Measurements from ENCODE around the gene ASPN. TPM values are rescaled to one million over a fixed set of nuclear protein-coding genes. Genes with fewer than 3 reads are reported as not detected.
A peak's percentile ranks its signal among the peaks of the same experiment; 100 is the strongest.

The ASPN gene
- total and polyA plus RNA-seq, 2 experiments from 2014 or later, result 14.0 to 35.3 TPM

- TF ChIP-seq EZH2phosphoT487 (IDR thresholded peaks at IDR 0.05; ENCODE audit: low read depth, severe bottlenecking, unreplicated experiment) (peak; percentile 54), CTCF (IDR thresholded peaks at IDR 0.05; ENCODE audit: poor library complexity) (no peak)
- Histone ChIP-seq H3K27me3 (no peaks in the 10 kb centered on the region), H3K4me2 (peak overlapping the region; percentile 42), H3K36me3 (replicated peaks; ENCODE audit: insufficient read depth, low read depth) (no peaks in the 10 kb centered on the region), H3K27ac (peak overlapping the region; percentile 82), H3K4me3 (no peak overlapping the region), H3K9me3 (ENCODE audit: low read depth) (no peaks in the 10 kb centered on the region), H3K79me2 (no peaks in the 10 kb centered on the region), H3K4me1 (ENCODE audit: insufficient read depth) (peaks cover 12% of the 10 kb centered on the region), H3K9me2 (replicated peaks; ENCODE audit: insufficient read depth) (no peaks in the 10 kb centered on the region), H4K20me1 (ENCODE audit: insufficient read depth, poor library complexity, severe bottlenecking) (no peaks in the 10 kb centered on the region), H2AFZ (no peak overlapping the region)
- DNase-seq (ENCODE audit: low spot score), result peak; percentile 46
- 41% methylated on average over 2 of the region's 2 CpGs for WGBS (ENCODE audit: low lambda C conversion rate, missing lambda C conversion rate)
These were observed 2.0 kb downstream of the ASPN start for GRCh38 chr9:92480291-92480771.

GRCh38 chr9:92479346-92479745 lies 3.0 kb downstream of the ASPN start:
- Histone ChIP-seq H3K4me3 (no peak overlapping the region), H3K27ac (peak overlapping the region; percentile 82), H3K9me3 (ENCODE audit: low read depth) (no peaks in the 10 kb centered on the region), H3K79me2 (no peaks in the 10 kb centered on the region), H2AFZ (no peak overlapping the region), H3K4me2 (peak overlapping the region; percentile 42), H3K9me2 (replicated peaks; ENCODE audit: insufficient read depth) (no peaks in the 10 kb centered on the region), H3K36me3 (replicated peaks; ENCODE audit: insufficient read depth, low read depth) (no peaks in the 10 kb centered on the region), H3K27me3 (no peaks in the 10 kb centered on the region), H3K4me1 (ENCODE audit: insufficient read depth) (peaks cover 12% of the 10 kb centered on the region), H4K20me1 (ENCODE audit: insufficient read depth, poor library complexity, severe bottlenecking) (no peaks in the 10 kb centered on the region)
- no peak for DNase-seq (ENCODE audit: low spot score)
- TF ChIP-seq EZH2 (IDR thresholded peaks at IDR 0.05; ENCODE audit: borderline replicate concordance) (no peak), CTCF (IDR thresholded peaks at IDR 0.05; ENCODE audit: poor library complexity) (no peak), EZH2phosphoT487 (IDR thresholded peaks at IDR 0.05; ENCODE audit: low read depth, severe bottlenecking, unreplicated experiment) (no peak)

- Histone ChIP-seq H3K4me3 (no peak overlapping the region), H4K20me1 (ENCODE audit: insufficient read depth, poor library complexity, severe bottlenecking) (no peaks in the 10 kb centered on the region), H3K4me1 (ENCODE audit: insufficient read depth) (peaks cover 12% of the 10 kb centered on the region), H3K27ac (peak overlapping the region; percentile 82), H3K9me3 (ENCODE audit: low read depth) (no peaks in the 10 kb centered on the region), H2AFZ (no peak overlapping the region), H3K36me3 (replicated peaks; ENCODE audit: insufficient read depth, low read depth) (no peaks in the 10 kb centered on the region), H3K27me3 (no peaks in the 10 kb centered on the region), H3K9me2 (replicated peaks; ENCODE audit: insufficient read depth) (no peaks in the 10 kb centered on the region), H3K79me2 (no peaks in the 10 kb centered on the region), H3K4me2 (no peak overlapping the region)
- 94% methylated on average over 7 of the region's 7 CpGs for WGBS (ENCODE audit: low lambda C conversion rate, missing lambda C conversion rate)
- DNase-seq (ENCODE audit: low spot score), result no peak
- TF ChIP-seq CTCF (IDR thresholded peaks at IDR 0.05; ENCODE audit: poor library complexity) (no peak), EZH2 (IDR thresholded peaks at IDR 0.05; ENCODE audit: borderline replicate concordance) (no peak), EZH2phosphoT487 (IDR thresholded peaks at IDR 0.05; ENCODE audit: low read depth, severe bottlenecking, unreplicated experiment) (no peak)
These were observed 3.5 kb downstream of the ASPN start for GRCh38 chr9:92478783-92479182.

DNA sequence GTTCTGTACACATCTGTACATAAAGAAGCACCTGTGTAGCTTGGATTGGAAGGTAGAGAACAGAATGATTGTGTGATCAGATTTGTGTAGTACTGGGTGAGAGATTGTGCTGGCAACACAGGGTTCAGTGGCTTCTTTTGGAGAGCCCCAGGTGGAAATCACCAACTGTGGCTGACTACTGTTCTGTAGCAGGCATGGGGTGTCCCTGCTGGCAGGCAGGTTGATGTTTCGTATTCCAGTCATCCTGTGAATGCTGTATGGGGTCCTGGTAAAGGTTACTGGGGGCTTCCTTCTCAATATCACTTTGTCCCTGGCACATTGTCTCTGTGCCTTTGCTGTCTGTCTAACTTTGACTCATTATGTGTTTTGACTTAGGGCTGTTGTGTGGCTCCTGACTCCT lies 5.3 kb downstream of the ASPN start:
- Histone ChIP-seq H3K9me2 (replicated peaks; ENCODE audit: insufficient read depth) (no peaks in the 10 kb centered on the region), H2AFZ (no peak overlapping the region), H3K4me3 (no peak overlapping the region), H3K79me2 (no peaks in the 10 kb centered on the region), H3K27me3 (no peaks in the 10 kb centered on the region), H4K20me1 (ENCODE audit: insufficient read depth, poor library complexity, severe bottlenecking) (no peaks in the 10 kb centered on the region), H3K4me1 (ENCODE audit: insufficient read depth) (peaks cover 12% of the 10 kb centered on the region), H3K27ac (no peak overlapping the region), H3K9me3 (ENCODE audit: low read depth) (no peaks in the 10 kb centered on the region), H3K4me2 (no peak overlapping the region), H3K36me3 (replicated peaks; ENCODE audit: insufficient read depth, low read depth) (no peaks in the 10 kb centered on the region)
- TF ChIP-seq CTCF (IDR thresholded peaks at IDR 0.05; ENCODE audit: poor library complexity) (no peak), EZH2 (IDR thresholded peaks at IDR 0.05; ENCODE audit: borderline replicate concordance) (no peak), EZH2phosphoT487 (IDR thresholded peaks at IDR 0.05; ENCODE audit: low read depth, severe bottlenecking, unreplicated experiment) (no peak)
- 100% methylated on average over 1 of the region's 1 CpG for WGBS (ENCODE audit: low lambda C conversion rate, missing lambda C conversion rate)
- no peak for DNase-seq (ENCODE audit: low spot score)

Data from hepatocyte (in vitro differentiated cells).